K562 (cell line): Measurements from ENCODE around the gene BRD3OS. TPM values are rescaled to one million over a fixed set of nuclear protein-coding genes. Genes with fewer than 3 reads are reported as not detected.

Source experiments
- ETV6 ChIP-seq, 3 experiments: fragments of 150-350 bp in 1 of 3; sonication (generic) in 1 of 3; formaldehyde crosslinking in 1 of 3; IDR thresholded peaks; 2 replicates each; pipeline versions ENCODE4 v1.6.1 to v1.8.0; 2014 to 2022; ENCODE audit warnings: borderline replicate concordance in 2 of 3, low read depth in 2 of 3, antibody characterized with exemption in 1 of 3, low read length in 1 of 3, mild to moderate bottlenecking in 1 of 3, missing genetic modification reagents in 1 of 3
- GATA2 ChIP-seq: sonication (generic); formaldehyde crosslinking; IDR thresholded peaks from 2 replicates; pipeline ENCODE4 v1.4.0; 2020; ENCODE audit warnings: mild to moderate bottlenecking, missing genetic modification reagents
- KLF1 ChIP-seq: fragments of 450-650 bp; IDR thresholded peaks from 2 replicates; pipeline ENCODE4 v1.6.1; 2016; ENCODE audit warnings: missing genetic modification characterization, missing compliant biosample characterization
- MAZ ChIP-seq, 2 experiments: fragments of 450-650 bp in 1 of 2; sonication (generic) in 1 of 2; formaldehyde crosslinking; IDR thresholded peaks in 1 of 2; conservative IDR thresholded peaks in 1 of 2; 2 replicates each; pipeline versions ENCODE4 v1.4.0 to v1.5.0; 2020; ENCODE audit warnings: mild to moderate bottlenecking in 1 of 2, missing genetic modification reagents in 1 of 2
- MYC ChIP-seq, 2 experiments: fragments of 250-450 bp in 1 of 2; sonication (Bioruptor Pico) in 1 of 2; IDR thresholded peaks; 2 replicates each; pipeline versions ENCODE4 v1.5.1 to v1.6.1; 2012 to 2021; ENCODE audit warnings: low read depth in 2 of 2, borderline replicate concordance in 1 of 2, improper control_type of control experiment in 1 of 2, low read length in 1 of 2, mild to moderate bottlenecking in 1 of 2, moderate library complexity in 1 of 2
- PTRF ChIP-seq: fragments of 450-650 bp; IDR thresholded peaks from 2 replicates; pipeline ENCODE4 v1.6.1; 2016; ENCODE audit warnings: mild to moderate bottlenecking, missing genetic modification characterization, missing compliant biosample characterization
- SIRT6 ChIP-seq: IDR thresholded peaks from one replicate; pipeline ENCODE4 v1.6.1; 2012; ENCODE audit warnings: low read depth, mild to moderate bottlenecking, control low read depth, inconsistent platforms, low read length, moderate library complexity
- TFAP4 ChIP-seq: sonication (generic); formaldehyde crosslinking; IDR thresholded peaks from 2 replicates; pipeline ENCODE4 v1.8.0; 2022; ENCODE audit warnings: missing genetic modification reagents, mild to moderate bottlenecking, moderate library complexity, borderline replicate concordance
- ZNF253 ChIP-seq: fragments of 250-450 bp; sonication (Bioruptor Pico); conservative IDR thresholded peaks from 2 replicates; pipeline ENCODE4 v1.6.1; 2021; ENCODE audit warnings: mild to moderate bottlenecking
- ZSCAN32 ChIP-seq: fragments of 450-650 bp; formaldehyde crosslinking; IDR thresholded peaks from 2 replicates; pipeline ENCODE4 v1.4.0; 2020; ENCODE audit warnings: mild to moderate bottlenecking, moderate library complexity
- polyA plus RNA-seq, 8 experiments: library from polyadenylated mRNA; depleted of rRNA in 4 of 8; stranded (reverse) in 5 of 8; unstranded in 3 of 8; fragments of >200 nt; fragmentation: Nextera tagmentation in 2 of 8; fragmentation: Illumina TruSeq in 1 of 8; extraction: Ambion mirVana in 2 of 8; extraction: Trizol in 1 of 8; gene quantifications; 2 replicates each; pipeline versions ENCODE4 v1.2.1 to v1.2.3, GENCODE V29; 2011 to 2014; ENCODE audit warnings: inconsistent platforms in 1 of 8, missing spikeins in 1 of 8
- total RNA-seq, 7 experiments: library from RNA; depleted of rRNA in 6 of 7; stranded (reverse); fragments of >200 nt in 6 of 7; fragmentation: Illumina TruSeq in 2 of 7; extraction: Trizol in 2 of 7; gene quantifications; 2 replicates each; pipeline versions ENCODE4 v1.2.1 to v1.2.3, GENCODE V29; 2011 to 2021; ENCODE audit warnings: low replicate concordance in 1 of 7
- TF ChIP-seq, protein P1 (sequence below): fragments of 450-650 bp; formaldehyde crosslinking; IDR thresholded peaks from 2 replicates; pipeline ENCODE4 v1.4.0; 2022; ENCODE audit warnings: mild to moderate bottlenecking, moderate library complexity

The BRD3OS gene
- total and polyA plus RNA-seq, 9 of the 15 experiments (the other 6 are each of a cell fraction or from before 2014, with no cell fraction given) = 1.1 to 8.7 (median 5.9) TPM

DNA sequence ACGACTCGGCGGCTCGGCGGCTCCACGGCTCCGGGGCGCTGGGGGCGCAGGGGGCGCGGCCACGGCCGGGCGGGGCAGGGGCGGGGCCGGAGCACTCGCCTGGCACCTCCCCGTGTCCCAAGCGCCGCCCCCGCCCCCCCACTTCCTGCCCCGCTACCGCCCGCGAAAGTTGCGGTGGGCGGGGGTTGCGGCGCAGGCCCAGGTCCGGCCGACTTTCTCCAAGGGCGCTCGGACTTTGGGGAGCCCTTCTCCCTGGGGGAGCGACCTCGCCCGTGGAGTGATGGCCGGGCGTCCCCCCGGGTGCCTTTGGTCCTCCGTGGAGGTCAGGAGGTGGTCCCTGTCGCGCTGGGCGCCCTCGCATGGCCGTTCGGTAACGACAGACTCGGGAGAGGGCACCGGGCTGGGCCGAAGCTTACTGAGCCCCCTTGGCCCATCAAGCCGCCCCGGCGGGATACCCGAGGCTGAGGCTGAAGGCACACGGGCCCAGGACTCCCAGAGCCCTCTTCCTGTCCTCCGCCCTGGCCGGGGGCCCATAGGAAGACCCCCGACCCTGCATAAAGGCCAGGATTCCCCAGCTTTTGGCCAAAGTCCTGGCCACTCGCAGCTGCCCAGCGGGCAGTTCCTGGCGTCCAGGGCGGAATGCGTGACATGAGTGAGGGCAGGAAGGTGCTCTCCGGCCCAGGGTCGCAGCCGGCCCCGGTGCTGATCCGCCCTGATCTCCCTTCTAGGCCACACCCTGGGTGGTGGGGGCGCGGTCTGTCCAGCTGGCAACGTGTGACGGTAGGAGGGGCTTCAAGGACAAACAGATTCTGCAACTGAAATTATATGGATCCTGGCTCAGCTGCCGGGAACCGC, 32.3 kb upstream of the BRD3OS start (continued):
- no peak for TF ChIP-seq ZNF253 (CRISPR knock-in tag)
- TF ChIP-seq ETV6 (IDR thresholded peaks at IDR 0.05; ENCODE audit: borderline replicate concordance in 1 of 2, low read depth in 2 of 2, low read length in 1 of 2) = no peak
- TF ChIP-seq ETV6 (CRISPR knock-in tag; IDR thresholded peaks at IDR 0.05; ENCODE audit: borderline replicate concordance) = no peak
- TF ChIP-seq MAZ (CRISPR knock-in tag; conservative IDR thresholded peaks at IDR 0.05 in 1 of 2, IDR thresholded peaks at IDR 0.05 in 1 of 2) = peak; percentile 71 to 88
- TF ChIP-seq ZSCAN32 (CRISPR knock-in tag) = no peak
- no peak for TF ChIP-seq PTRF (tag)
- TF ChIP-seq GATA2 (CRISPR knock-in tag) = no peak
- no peak for TF ChIP-seq MYC (IDR thresholded peaks at IDR 0.05; ENCODE audit: low read depth, low read length)
- no peak for TF ChIP-seq MYC (CRISPR knock-in tag; IDR thresholded peaks at IDR 0.05; ENCODE audit: borderline replicate concordance, low read depth)
- TF ChIP-seq SIRT6 = no peak
- TF ChIP-seq KLF1 = no peak
- TF ChIP-seq, protein P1, sequence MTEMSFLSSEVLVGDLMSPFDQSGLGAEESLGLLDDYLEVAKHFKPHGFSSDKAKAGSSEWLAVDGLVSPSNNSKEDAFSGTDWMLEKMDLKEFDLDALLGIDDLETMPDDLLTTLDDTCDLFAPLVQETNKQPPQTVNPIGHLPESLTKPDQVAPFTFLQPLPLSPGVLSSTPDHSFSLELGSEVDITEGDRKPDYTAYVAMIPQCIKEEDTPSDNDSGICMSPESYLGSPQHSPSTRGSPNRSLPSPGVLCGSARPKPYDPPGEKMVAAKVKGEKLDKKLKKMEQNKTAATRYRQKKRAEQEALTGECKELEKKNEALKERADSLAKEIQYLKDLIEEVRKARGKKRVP (CRISPR knock-in tag) = no peak
- peak; percentile 75 for TF ChIP-seq TFAP4
